Measurements from ENCODE around the gene CPNE5. TPM values are rescaled to one million over a fixed set of nuclear protein-coding genes. Genes with fewer than 3 reads are reported as not detected.

The CPNE5 gene
- total and polyA plus RNA-seq, 4 donors, result 0.20 to 13.1 (median 7.9) TPM; not detected in 1

GRCh38 chr6:36786055-36786675, 53.1 kb downstream of the CPNE5 start:
- Histone ChIP-seq H3K4me3 (ENCODE audit: low read length in 2 of 2) (no peak overlapping the region), H3K9me3 (ENCODE audit: control insufficient read depth, low read length) (no peaks in the 10 kb centered on the region), H3K27me3 (ENCODE audit: control insufficient read depth in 1 of 2, insufficient read depth in 2 of 2, low read length in 1 of 2) (no peaks in the 10 kb centered on the region), H3K4me1 (ENCODE audit: control insufficient read depth in 1 of 2, insufficient read depth in 2 of 2, low read length in 2 of 2) (no peaks in the 10 kb centered on the region), H3K27ac (ENCODE audit: low read depth in 1 of 2, low read length in 2 of 2) (no peak overlapping the region), H3K36me3 (ENCODE audit: control insufficient read depth in 1 of 2, insufficient read depth in 2 of 2, low read length in 1 of 2) (no peaks in the 10 kb centered on the region)
- no peak for DNase-seq
- intact Hi-C loops (cut with DNase I), result loop anchor here in 1 of 2 donors (5.0 kb wide), 1 partner anchor 61 kb away; no protein-coding TSS in a partner anchor
- 68 to 74% methylated on average over 6 of the region's 6 CpGs for WGBS, 2 donors
- no peak for ATAC-seq (ENCODE audit: low FRiP score)

GRCh38 chr6:36784376-36784636, 54.9 kb downstream of the CPNE5 start:
- intact Hi-C loops (cut with DNase I), result no loop called here
- ATAC-seq (ENCODE audit: low FRiP score), result no peak
- 82 to 89% methylated on average over 3 of the region's 3 CpGs for WGBS, 2 donors

GRCh38 chr6:36783603-36784375, 55.5 kb downstream of the CPNE5 start:
- Histone ChIP-seq H3K9me3 (ENCODE audit: control insufficient read depth, low read length) (no peaks in the 10 kb centered on the region), H3K27ac (ENCODE audit: low read depth in 1 of 2, low read length in 2 of 2) (no peak overlapping the region), H3K4me3 (ENCODE audit: low read length in 2 of 2) (no peak overlapping the region), H3K36me3 (ENCODE audit: control insufficient read depth in 1 of 2, insufficient read depth in 2 of 2, low read length in 1 of 2) (no peaks in the 10 kb centered on the region), H3K27me3 (ENCODE audit: control insufficient read depth in 1 of 2, insufficient read depth in 2 of 2, low read length in 1 of 2) (no peaks in the 10 kb centered on the region), H3K4me1 (ENCODE audit: control insufficient read depth in 1 of 2, insufficient read depth in 2 of 2, low read length in 2 of 2) (no peaks in the 10 kb centered on the region)
- intact Hi-C loops (cut with DNase I), result no loop called here
- DNase-seq (no peak), ATAC-seq (ENCODE audit: low FRiP score) (no peak)
- WGBS, 2 donors, result 70 to 81% methylated on average over 5 of the region's 5 CpGs

More at GRCh38 chr6:36784376-36784636, 54.9 kb downstream of the CPNE5 start:
- H3K27me3 ChIP-seq (ENCODE audit: control insufficient read depth in 1 of 2, insufficient read depth in 2 of 2, low read length in 1 of 2), result no peaks in the 10 kb centered on the region
- no peak overlapping the region for H3K27ac ChIP-seq (ENCODE audit: low read depth in 1 of 2, low read length in 2 of 2)
- H3K4me1 ChIP-seq (ENCODE audit: control insufficient read depth in 1 of 2, insufficient read depth in 2 of 2, low read length in 2 of 2), result no peaks in the 10 kb centered on the region
- H3K4me3 ChIP-seq (ENCODE audit: low read length in 2 of 2), result no peak overlapping the region
- DNase-seq, result no peak
- no peaks in the 10 kb centered on the region for H3K36me3 ChIP-seq (ENCODE audit: control insufficient read depth in 1 of 2, insufficient read depth in 2 of 2, low read length in 1 of 2)
- no peaks in the 10 kb centered on the region for H3K9me3 ChIP-seq (ENCODE audit: control insufficient read depth, low read length)

GRCh38 chr6:36781669-36782068, 57.6 kb downstream of the CPNE5 start:
- no peak overlapping the region for H3K27ac ChIP-seq (ENCODE audit: low read depth in 1 of 2, low read length in 2 of 2)
- no peak overlapping the region for H3K4me3 ChIP-seq (ENCODE audit: low read length in 2 of 2)
- WGBS, 2 donors, result 86% methylated on average over 8 of the region's 8 CpGs
- intact Hi-C loops (cut with DNase I), result no loop called here
- no peak for ATAC-seq (ENCODE audit: low FRiP score)
- no peaks in the 10 kb centered on the region for H3K4me1 ChIP-seq (ENCODE audit: control insufficient read depth in 1 of 2, insufficient read depth in 2 of 2, low read length in 2 of 2)
- H3K27me3 ChIP-seq (ENCODE audit: control insufficient read depth in 1 of 2, insufficient read depth in 2 of 2, low read length in 1 of 2), result no peaks in the 10 kb centered on the region
- H3K9me3 ChIP-seq (ENCODE audit: control insufficient read depth, low read length), result no peaks in the 10 kb centered on the region
- DNase-seq, result no peak
- H3K36me3 ChIP-seq (ENCODE audit: control insufficient read depth in 1 of 2, insufficient read depth in 2 of 2, low read length in 1 of 2), result no peaks in the 10 kb centered on the region

- intact Hi-C loops (cut with DNase I), result no loop called here
- no peaks in the 10 kb centered on the region for H3K9me3 ChIP-seq (ENCODE audit: control insufficient read depth, low read length)
- ATAC-seq (ENCODE audit: low FRiP score), result no peak
- H3K36me3 ChIP-seq (ENCODE audit: control insufficient read depth in 1 of 2, insufficient read depth in 2 of 2, low read length in 1 of 2), result no peaks in the 10 kb centered on the region
- WGBS, 2 donors, result 66 to 68% methylated on average over 11 of the region's 11 CpGs
- no peak overlapping the region for H3K4me3 ChIP-seq (ENCODE audit: low read length in 2 of 2)
- no peaks in the 10 kb centered on the region for H3K4me1 ChIP-seq (ENCODE audit: control insufficient read depth in 1 of 2, insufficient read depth in 2 of 2, low read length in 2 of 2)
- DNase-seq, result no peak
- no peaks in the 10 kb centered on the region for H3K27me3 ChIP-seq (ENCODE audit: control insufficient read depth in 1 of 2, insufficient read depth in 2 of 2, low read length in 1 of 2)
- no peak overlapping the region for H3K27ac ChIP-seq (ENCODE audit: low read depth in 1 of 2, low read length in 2 of 2)
Measured at GRCh38 chr6:36780442-36781177, 58.6 kb downstream of the CPNE5 start.

GRCh38 chr6:36779227-36779626, 60.0 kb downstream of the CPNE5 start:
- intact Hi-C loops (cut with DNase I), result no loop called here
- H3K4me1 ChIP-seq (ENCODE audit: control insufficient read depth in 1 of 2, insufficient read depth in 2 of 2, low read length in 2 of 2), result no peaks in the 10 kb centered on the region
- H3K36me3 ChIP-seq (ENCODE audit: control insufficient read depth in 1 of 2, insufficient read depth in 2 of 2, low read length in 1 of 2), result no peaks in the 10 kb centered on the region
- 80 to 84% methylated on average over 5 of the region's 5 CpGs for WGBS, 2 donors
- H3K9me3 ChIP-seq (ENCODE audit: control insufficient read depth, low read length), result no peaks in the 10 kb centered on the region
- H3K4me3 ChIP-seq (ENCODE audit: low read length in 2 of 2), result no peak overlapping the region
- H3K27me3 ChIP-seq (ENCODE audit: control insufficient read depth in 1 of 2, insufficient read depth in 2 of 2, low read length in 1 of 2), result no peaks in the 10 kb centered on the region
- ATAC-seq (ENCODE audit: low FRiP score) (no peak), DNase-seq (no peak)
- H3K27ac ChIP-seq (ENCODE audit: low read depth in 1 of 2, low read length in 2 of 2), result no peak overlapping the region

- Histone ChIP-seq H3K27me3 (ENCODE audit: control insufficient read depth in 1 of 2, insufficient read depth in 2 of 2, low read length in 1 of 2) (no peaks in the 10 kb centered on the region), H3K4me3 (ENCODE audit: low read length in 2 of 2) (no peak overlapping the region), H3K4me1 (ENCODE audit: control insufficient read depth in 1 of 2, insufficient read depth in 2 of 2, low read length in 2 of 2) (no peaks in the 10 kb centered on the region), H3K36me3 (ENCODE audit: control insufficient read depth in 1 of 2, insufficient read depth in 2 of 2, low read length in 1 of 2) (no peaks in the 10 kb centered on the region), H3K27ac (ENCODE audit: low read depth in 1 of 2, low read length in 2 of 2) (no peak overlapping the region), H3K9me3 (ENCODE audit: control insufficient read depth, low read length) (no peaks in the 10 kb centered on the region)
- DNase-seq (no peak), ATAC-seq (ENCODE audit: low FRiP score) (no peak)
- 73 to 82% methylated on average over 5 of the region's 5 CpGs for WGBS, 2 donors
- intact Hi-C loops (cut with DNase I), result no loop called here
Measured at GRCh38 chr6:36777801-36778200, 61.4 kb downstream of the CPNE5 start.

- no peak overlapping the region for H3K27ac ChIP-seq (ENCODE audit: low read depth in 1 of 2, low read length in 2 of 2)
- no peaks in the 10 kb centered on the region for H3K27me3 ChIP-seq (ENCODE audit: control insufficient read depth in 1 of 2, insufficient read depth in 2 of 2, low read length in 1 of 2)
- no peaks in the 10 kb centered on the region for H3K36me3 ChIP-seq (ENCODE audit: control insufficient read depth in 1 of 2, insufficient read depth in 2 of 2, low read length in 1 of 2)
- intact Hi-C loops (cut with DNase I), result no loop called here
- H3K4me1 ChIP-seq (ENCODE audit: control insufficient read depth in 1 of 2, insufficient read depth in 2 of 2, low read length in 2 of 2), result no peaks in the 10 kb centered on the region
- DNase-seq (no peak), ATAC-seq (ENCODE audit: low FRiP score) (no peak)
- no peaks in the 10 kb centered on the region for H3K9me3 ChIP-seq (ENCODE audit: control insufficient read depth, low read length)
- no peak overlapping the region for H3K4me3 ChIP-seq (ENCODE audit: low read length in 2 of 2)
- WGBS, 2 donors, result 89% methylated on average over 5 of the region's 5 CpGs
Measured at GRCh38 chr6:36776167-36776566, 63.1 kb downstream of the CPNE5 start.

GRCh38 chr6:36774331-36774730, 64.9 kb downstream of the CPNE5 start:
- DNase-seq, result no peak
- Histone ChIP-seq H3K4me1 (ENCODE audit: control insufficient read depth in 1 of 2, insufficient read depth in 2 of 2, low read length in 2 of 2) (no peaks in the 10 kb centered on the region), H3K4me3 (ENCODE audit: low read length in 2 of 2) (no peak overlapping the region), H3K27me3 (ENCODE audit: control insufficient read depth in 1 of 2, insufficient read depth in 2 of 2, low read length in 1 of 2) (no peaks in the 10 kb centered on the region), H3K27ac (ENCODE audit: low read depth in 1 of 2, low read length in 2 of 2) (no peak overlapping the region), H3K36me3 (ENCODE audit: control insufficient read depth in 1 of 2, insufficient read depth in 2 of 2, low read length in 1 of 2) (no peaks in the 10 kb centered on the region), H3K9me3 (ENCODE audit: control insufficient read depth, low read length) (no peaks in the 10 kb centered on the region)
- 84 to 88% methylated on average over 5 of the region's 5 CpGs for WGBS, 2 donors
- ATAC-seq (ENCODE audit: low FRiP score), result no peak
- intact Hi-C loops (cut with DNase I), result no loop called here

Data from aorta (tissue), 5 donors.